Erythroblast (primary cell): Measurements from ENCODE around the gene CDHR3.

Experiments
- GATA1 ChIP-seq: IDR thresholded peaks from 2 replicates; pipeline ENCODE4 v1.6.1; 2011; ENCODE audit warnings: low read depth, mild to moderate bottlenecking, control low read depth, low read length, moderate library complexity
- POLR2A ChIP-seq: IDR thresholded peaks from 2 replicates; pipeline ENCODE4 v1.6.1; 2011; ENCODE audit warnings: mild to moderate bottlenecking, low read length

- no peak for TF ChIP-seq POLR2A
- TF ChIP-seq GATA1 = no peak
Observed at GRCh38 chr7:106003525-106004064, 40.5 kb downstream of the CDHR3 start.
